Vagina (tissue), 2 donors: ENCODE measurements around the gene NRXN3. TPM values are rescaled to one million over a fixed set of nuclear protein-coding genes. Genes with fewer than 3 reads are reported as not detected.

ENCODE experiments used
- DNase-seq, 2 donors: peaks; one replicate each; pipeline ENCODE4 v3.0.0-alpha.2; 2017; ENCODE audit errors: extremely low spot score in 2 of 2
- H3K27ac ChIP-seq: fragments of 200-600 bp; sonication (generic); one replicate; pipeline ENCODE4 v1.5.1; 2019
- H3K27me3 ChIP-seq: fragments of 200-600 bp; sonication (generic); one replicate; pipeline ENCODE4 v1.5.1; 2019
- H3K36me3 ChIP-seq, 2 donors: fragments of 200-600 bp; sonication (generic); one replicate each; pipeline ENCODE4 v1.5.1; 2017 to 2019
- H3K4me1 ChIP-seq: fragments of 200-600 bp; sonication (generic); one replicate; pipeline ENCODE4 v1.5.1; 2019
- H3K4me3 ChIP-seq, 2 donors: fragments of 200-600 bp; sonication (generic); 1 replicate in 1 of 2; 2 replicates in 1 of 2; pipeline ENCODE4 v1.5.1; 2016 to 2019
- H3K9me3 ChIP-seq: fragments of 200-600 bp; sonication (generic); one replicate; pipeline ENCODE4 v1.5.1; 2019
- CTCF ChIP-seq, 3 experiments: fragments of 450-650 bp in 2 of 3; fragments of 200-600 bp in 1 of 3; sonication (generic) in 1 of 3; IDR thresholded peaks; one replicate each; pipeline ENCODE4 v1.5.1; 2017 to 2019; ENCODE audit warnings: antibody characterized with exemption in 3 of 3, mild to moderate bottlenecking in 2 of 3, moderate library complexity in 2 of 3
- POLR2A ChIP-seq, 2 donors: fragments of 450-650 bp; IDR thresholded peaks; one replicate each; pipeline ENCODE4 v1.6.1; 2017; ENCODE audit warnings: antibody characterized with exemption in 2 of 2, mild to moderate bottlenecking in 2 of 2, moderate library complexity in 2 of 2
- POLR2AphosphoS5 ChIP-seq, 2 donors: sonication (generic); formaldehyde crosslinking; IDR thresholded peaks; one replicate each; pipeline ENCODE4 v1.9.0; 2017; ENCODE audit warnings: antibody characterized with exemption in 2 of 2, mild to moderate bottlenecking in 2 of 2, low read depth in 1 of 2; ENCODE audit not compliant: insufficient read depth in 1 of 2
- intact Hi-C: fragments of 100-400 bp; cut with DNase I; formaldehyde crosslinking; loops from one replicate; pipeline ENCODE4 v1.15.1; 2023
- total RNA-seq: library from RNA; depleted of rRNA; stranded (reverse); fragments of >200 nt; gene quantifications from one replicate; pipeline ENCODE4 v1.2.3, GENCODE V29; 2016

The NRXN3 gene
- total RNA-seq, 1 donor from 2014 or later: 4.7 TPM

- H3K27ac ChIP-seq: no peak overlapping the region
- H3K27me3 ChIP-seq: no peaks in the 10 kb centered on the region
- no peaks in the 10 kb centered on the region for H3K9me3 ChIP-seq
- intact Hi-C loops: no loop called here
- peaks cover 4% of the 10 kb centered on the region for H3K4me1 ChIP-seq
- no peak for DNase-seq
- H3K4me3 ChIP-seq: no peak overlapping the region
- H3K36me3 ChIP-seq: no peaks in the 10 kb centered on the region
- TF ChIP-seq CTCF (IDR thresholded peaks at IDR 0.05) (no peak), POLR2A (IDR thresholded peaks at IDR 0.05) (no peak), POLR2AphosphoS5 (IDR thresholded peaks at IDR 0.05; ENCODE audit: insufficient read depth in 1 of 2, low read depth in 1 of 2) (no peak)
These were observed 881.6 kb downstream of the NRXN3 start for GRCh38 chr14:79051742-79052141.

GRCh38 chr14:79056879-79057278 lies 886.7 kb downstream of the NRXN3 start:
- TF ChIP-seq POLR2AphosphoS5 (IDR thresholded peaks at IDR 0.05; ENCODE audit: insufficient read depth in 1 of 2, low read depth in 1 of 2) (no peak), POLR2A (IDR thresholded peaks at IDR 0.05) (no peak), CTCF (IDR thresholded peaks at IDR 0.05) (no peak)
- no peaks in the 10 kb centered on the region for H3K36me3 ChIP-seq
- H3K27ac ChIP-seq: no peak overlapping the region
- DNase-seq: no peak
- H3K4me1 ChIP-seq: no peaks in the 10 kb centered on the region
- H3K4me3 ChIP-seq: no peak overlapping the region
- H3K27me3 ChIP-seq: no peaks in the 10 kb centered on the region
- intact Hi-C loops: no loop called here
- no peaks in the 10 kb centered on the region for H3K9me3 ChIP-seq

DNA sequence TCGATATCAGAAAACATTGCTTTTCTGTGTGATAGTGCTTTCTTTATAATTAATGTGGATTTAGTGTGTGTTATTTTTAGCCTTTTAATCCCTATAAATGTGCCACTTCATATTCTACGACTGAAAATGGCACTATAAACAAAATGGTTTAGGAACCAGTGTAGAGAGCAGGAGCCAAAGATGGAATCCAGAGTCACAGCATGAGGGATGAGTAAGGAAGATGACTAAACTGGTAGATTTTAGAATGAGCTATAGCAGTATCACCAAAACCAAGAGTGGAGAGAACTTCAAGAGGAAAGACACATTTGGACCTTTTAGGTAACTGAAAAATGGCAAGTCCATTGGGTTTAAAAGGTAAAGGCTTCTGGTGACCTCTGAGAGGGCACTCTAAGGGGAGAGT lies 887.2 kb downstream of the NRXN3 start:
- DNase-seq: no peak
- H3K27ac ChIP-seq: no peak overlapping the region
- no peak for TF ChIP-seq POLR2AphosphoS5 (IDR thresholded peaks at IDR 0.05; ENCODE audit: insufficient read depth in 1 of 2, low read depth in 1 of 2)
- no peak for TF ChIP-seq CTCF (IDR thresholded peaks at IDR 0.05)
- no peak for TF ChIP-seq POLR2A (IDR thresholded peaks at IDR 0.05)
- H3K4me1 ChIP-seq: no peaks in the 10 kb centered on the region
- no peaks in the 10 kb centered on the region for H3K9me3 ChIP-seq
- intact Hi-C loops: no loop called here
- H3K36me3 ChIP-seq: no peaks in the 10 kb centered on the region
- H3K4me3 ChIP-seq: no peak overlapping the region
- H3K27me3 ChIP-seq: no peaks in the 10 kb centered on the region

DNA sequence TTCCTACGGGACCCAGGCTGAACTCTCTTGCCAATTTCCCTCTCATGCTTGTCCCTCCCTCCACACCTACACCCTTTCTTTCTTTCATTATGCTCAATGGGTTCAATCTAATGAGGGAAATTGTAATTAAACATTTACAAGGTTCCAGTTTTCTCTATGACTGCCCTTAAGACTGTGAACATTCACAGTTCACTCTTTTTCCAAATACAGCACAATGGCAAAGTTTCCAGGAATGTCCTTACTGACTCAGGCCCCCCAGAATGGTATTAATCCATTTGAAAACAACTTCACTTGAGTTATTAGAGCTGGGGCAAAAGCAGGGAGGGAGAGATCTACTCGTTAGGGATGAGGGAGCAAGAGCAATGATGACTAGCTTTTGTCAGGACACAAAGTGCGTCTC lies 892.1 kb downstream of the NRXN3 start:
- H3K36me3 ChIP-seq: no peaks in the 10 kb centered on the region
- intact Hi-C loops: no loop called here
- H3K27ac ChIP-seq: no peak overlapping the region
- H3K27me3 ChIP-seq: no peaks in the 10 kb centered on the region
- H3K4me3 ChIP-seq: no peak overlapping the region
- H3K4me1 ChIP-seq: no peaks in the 10 kb centered on the region
- DNase-seq: no peak
- TF ChIP-seq POLR2A (IDR thresholded peaks at IDR 0.05) (no peak), CTCF (IDR thresholded peaks at IDR 0.05) (no peak), POLR2AphosphoS5 (IDR thresholded peaks at IDR 0.05; ENCODE audit: insufficient read depth in 1 of 2, low read depth in 1 of 2) (no peak)
- no peaks in the 10 kb centered on the region for H3K9me3 ChIP-seq

DNA sequence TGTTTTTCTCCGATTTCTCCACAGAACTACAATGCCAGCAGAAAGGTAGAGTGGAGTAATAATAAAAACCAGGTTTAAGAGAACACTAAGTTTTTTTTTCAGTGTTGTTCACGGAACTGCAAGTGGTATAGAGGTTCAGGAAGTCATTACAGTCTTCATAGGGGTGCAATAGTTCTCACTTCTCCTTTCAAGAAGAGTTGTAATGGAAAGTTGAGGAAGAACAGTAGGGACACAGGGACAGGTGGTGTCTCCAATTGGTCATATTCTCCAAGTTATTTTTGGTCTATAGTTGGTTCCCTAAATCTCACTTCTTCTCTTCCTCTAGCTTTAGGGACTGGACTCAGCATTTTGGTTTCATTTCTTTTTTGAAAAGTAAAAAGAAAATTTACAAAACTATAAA lies 894.0 kb downstream of the NRXN3 start:
- TF ChIP-seq CTCF (IDR thresholded peaks at IDR 0.05) (no peak), POLR2A (IDR thresholded peaks at IDR 0.05) (no peak), POLR2AphosphoS5 (IDR thresholded peaks at IDR 0.05; ENCODE audit: insufficient read depth in 1 of 2, low read depth in 1 of 2) (no peak)
- no peak overlapping the region for H3K4me3 ChIP-seq
- no peaks in the 10 kb centered on the region for H3K27me3 ChIP-seq
- intact Hi-C loops: no loop called here
- DNase-seq: no peak
- no peaks in the 10 kb centered on the region for H3K9me3 ChIP-seq
- H3K36me3 ChIP-seq: no peaks in the 10 kb centered on the region
- no peak overlapping the region for H3K27ac ChIP-seq
- no peaks in the 10 kb centered on the region for H3K4me1 ChIP-seq
